Astrocyte (in vitro differentiated cells and primary cell): ENCODE measurements around the gene SLITRK3.

Experiments
- CTCF ChIP-seq: IDR thresholded peaks from 2 replicates; pipeline ENCODE4 v1.5.1; 2011; ENCODE audit warnings: low read depth, mild to moderate bottlenecking, inconsistent platforms, low read length, moderate library complexity; ENCODE audit not compliant: insufficient read depth
- EZH2 ChIP-seq: IDR thresholded peaks from 2 replicates; pipeline ENCODE4 v1.6.1; 2012; ENCODE audit warnings: mild to moderate bottlenecking, low read length, inconsistent platforms; ENCODE audit not compliant: insufficient read depth

- TF ChIP-seq CTCF, result no peak
- TF ChIP-seq EZH2, result no peak
Observed at GRCh38 chr3:165233501-165234195, 37.5 kb upstream of the SLITRK3 start.
